Measurements from ENCODE around the gene TNFRSF21.

- no peak for TF ChIP-seq CTCF (conservative IDR thresholded peaks at IDR 0.05 in 1 of 2, IDR thresholded peaks at IDR 0.05 in 1 of 2; ENCODE audit: extremely low read depth in 1 of 2, insufficient read depth in 1 of 2, low read depth in 1 of 2, low read length in 2 of 2)
- no peak for TF ChIP-seq EZH2 (IDR thresholded peaks at IDR 0.05; ENCODE audit: borderline replicate concordance, low read length)
Observed at GRCh38 chr6:47344022-47344421, 34.3 kb upstream of the TNFRSF21 start.

Data from mammary epithelial cell (primary cell).